Ishikawa (cell line): ENCODE data around the gene NOXA1.
A peak's percentile ranks its signal among the peaks of the same experiment; 100 is the strongest.

Source experiments
- CEBPB ChIP-seq: IDR thresholded peaks from 2 replicates; pipeline ENCODE4 v1.6.1; 2012
- CREB1 ChIP-seq: IDR thresholded peaks from 2 replicates; pipeline ENCODE4 v1.6.1; 2012; ENCODE audit warnings: low read depth
- EGR1 ChIP-seq: IDR thresholded peaks from 2 replicates; pipeline ENCODE4 v1.6.1; 2012
- EP300 ChIP-seq: IDR thresholded peaks from 2 replicates; pipeline ENCODE4 v1.6.1; 2012; ENCODE audit warnings: borderline replicate concordance
- NFIC ChIP-seq: IDR thresholded peaks from 2 replicates; pipeline ENCODE4 v1.6.1; 2012
- RAD21 ChIP-seq: IDR thresholded peaks from 2 replicates; pipeline ENCODE4 v1.6.1; 2012; ENCODE audit warnings: low read depth
- TAF1 ChIP-seq: IDR thresholded peaks from 2 replicates; pipeline ENCODE4 v1.6.1; 2012; ENCODE audit warnings: low read depth, mild to moderate bottlenecking
- TCF12 ChIP-seq: IDR thresholded peaks from 2 replicates; pipeline ENCODE4 v1.6.1; 2012; ENCODE audit warnings: low read depth
- TEAD4 ChIP-seq: IDR thresholded peaks from 2 replicates; pipeline ENCODE4 v1.6.1; 2012
- YY1 ChIP-seq: IDR thresholded peaks from 2 replicates; pipeline ENCODE4 v1.6.1; 2012; ENCODE audit warnings: low read depth
- ZBTB7A ChIP-seq: IDR thresholded peaks from 2 replicates; pipeline ENCODE4 v1.6.1; 2012; ENCODE audit warnings: low read depth
- TF ChIP-seq, protein P1 (sequence below): IDR thresholded peaks from 2 replicates; pipeline ENCODE4 v1.6.1; 2012
- TF ChIP-seq, protein P2 (sequence below): IDR thresholded peaks from 2 replicates; pipeline ENCODE4 v1.6.1; 2012
- TF ChIP-seq, protein P3 (sequence below): IDR thresholded peaks from 2 replicates; pipeline ENCODE4 v1.6.1; 2012; ENCODE audit warnings: low read depth, mild to moderate bottlenecking

The NOXA1 gene

DNA sequence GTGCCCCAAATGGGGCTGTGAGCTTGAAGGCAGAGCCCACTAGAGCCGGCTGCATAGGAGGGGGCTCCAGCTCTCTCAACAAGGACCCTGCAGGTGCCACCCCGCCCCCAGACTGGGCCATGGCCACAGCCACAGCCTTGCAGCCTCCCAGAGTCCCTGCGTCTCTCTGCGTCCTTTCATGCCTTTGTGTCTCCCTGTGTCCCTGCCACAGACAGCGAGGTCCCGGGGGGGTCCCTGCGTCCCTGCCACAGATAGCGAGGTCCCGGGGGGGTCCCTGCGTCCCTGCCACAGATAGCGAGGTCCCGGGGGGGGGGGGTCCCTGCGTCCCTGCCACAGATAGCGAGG lies 6.3 kb downstream of the NOXA1 start:
- no peak for TF ChIP-seq EGR1

GRCh38 chr9:137429974-137430722 lies 7.0 kb downstream of the NOXA1 start:
- no peak for TF ChIP-seq TEAD4
- TF ChIP-seq, protein P1, sequence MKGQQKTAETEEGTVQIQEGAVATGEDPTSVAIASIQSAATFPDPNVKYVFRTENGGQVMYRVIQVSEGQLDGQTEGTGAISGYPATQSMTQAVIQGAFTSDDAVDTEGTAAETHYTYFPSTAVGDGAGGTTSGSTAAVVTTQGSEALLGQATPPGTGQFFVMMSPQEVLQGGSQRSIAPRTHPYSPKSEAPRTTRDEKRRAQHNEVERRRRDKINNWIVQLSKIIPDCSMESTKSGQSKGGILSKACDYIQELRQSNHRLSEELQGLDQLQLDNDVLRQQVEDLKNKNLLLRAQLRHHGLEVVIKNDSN: peak; percentile 62
- peak; percentile 61 for TF ChIP-seq YY1
- no peak for TF ChIP-seq NFIC
- peak; percentile 33; the same call in 1 of the 2 replicates for TF ChIP-seq TAF1
- TF ChIP-seq ZBTB7A: 0 out of 2 replicates have a peak, but pooled peaks have one; percentile 37
- no peak for TF ChIP-seq RAD21
- TF ChIP-seq EGR1: no peak
- TF ChIP-seq, protein P2, sequence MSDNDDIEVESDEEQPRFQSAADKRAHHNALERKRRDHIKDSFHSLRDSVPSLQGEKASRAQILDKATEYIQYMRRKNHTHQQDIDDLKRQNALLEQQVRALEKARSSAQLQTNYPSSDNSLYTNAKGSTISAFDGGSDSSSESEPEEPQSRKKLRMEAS: peak; percentile 62; the same call in 1 of the 2 replicates

DNA sequence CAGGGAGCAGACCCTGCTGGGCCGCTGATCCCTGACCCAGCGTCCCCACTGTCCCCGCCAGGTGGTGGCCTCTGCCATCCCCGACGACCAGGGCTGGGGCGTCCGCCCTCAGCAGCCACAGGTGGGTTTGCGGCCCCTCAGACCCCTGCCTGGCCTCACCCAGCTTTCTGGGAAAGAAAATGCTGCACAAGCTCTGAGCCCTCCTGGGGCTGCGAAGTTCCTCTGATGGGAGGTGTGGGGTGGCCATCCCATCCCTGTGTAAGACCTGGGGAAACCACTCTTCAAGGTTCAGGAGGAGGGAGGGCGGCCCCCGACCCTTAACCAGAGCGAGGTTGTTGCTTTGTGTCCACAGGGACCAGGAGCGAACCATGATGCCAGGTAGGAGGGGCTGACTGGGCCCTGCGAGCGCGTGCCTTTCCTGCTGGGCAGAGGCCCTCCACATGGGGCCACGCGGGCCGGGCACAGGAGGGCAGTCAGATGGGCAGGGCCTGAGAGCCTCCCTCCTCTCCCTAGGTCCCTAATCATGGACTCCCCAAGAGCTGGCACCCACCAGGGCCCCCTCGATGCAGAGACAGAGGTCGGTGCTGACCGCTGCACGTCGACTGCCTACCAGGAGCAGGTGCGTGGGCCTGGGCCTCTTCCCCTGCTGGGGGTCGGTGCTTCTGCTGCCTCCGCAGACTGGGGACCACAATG lies 7.7 kb downstream of the NOXA1 start:
- TF ChIP-seq, protein P2: no peak
- TF ChIP-seq NFIC: no peak
- TF ChIP-seq CREB1: 0 out of 2 replicates have a peak, but pooled peaks have one; percentile 23

DNA sequence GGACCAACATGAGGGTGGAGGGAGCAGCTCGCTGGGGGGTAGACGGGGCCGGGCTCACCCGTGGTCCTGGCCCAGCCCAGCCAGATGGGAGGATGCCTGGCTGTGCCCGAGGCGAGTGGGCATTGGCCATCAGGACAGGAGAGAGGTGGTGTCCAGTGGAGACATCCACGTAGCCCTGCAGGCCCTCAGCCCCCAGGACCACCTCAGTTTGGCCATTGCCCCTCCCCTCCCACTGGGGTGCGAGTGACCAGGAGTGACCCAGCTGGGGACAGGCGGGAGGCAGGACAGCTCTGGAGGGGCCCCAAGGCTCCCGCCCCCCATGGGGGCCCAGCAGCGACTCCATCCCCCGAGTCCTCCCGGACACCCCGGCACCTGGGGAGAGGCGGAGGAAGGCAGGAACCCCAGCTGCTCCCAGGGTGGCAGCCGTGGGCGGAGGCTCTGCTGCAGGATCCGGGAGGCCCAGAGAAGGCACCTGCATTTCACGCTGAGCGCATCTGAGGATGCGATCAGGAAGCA lies 8.3 kb downstream of the NOXA1 start:
- TF ChIP-seq YY1 (no peak), ZBTB7A (no peak), CREB1 (no peak), EGR1 (peak; percentile 64; the same call in 1 of the 2 replicates), TEAD4 (no peak), TCF12 (peak; percentile 35; the same call in 1 of the 2 replicates), CEBPB (no peak)
- TF ChIP-seq, protein P1: no peak

- TF ChIP-seq TCF12 (no peak), EGR1 (peak; percentile 43; the same call in 1 of the 2 replicates), EP300 (0 out of 2 replicates have a peak, but pooled peaks have one; percentile 11)
Observed at GRCh38 chr9:137432687-137433348, 9.6 kb downstream of the NOXA1 start.

DNA sequence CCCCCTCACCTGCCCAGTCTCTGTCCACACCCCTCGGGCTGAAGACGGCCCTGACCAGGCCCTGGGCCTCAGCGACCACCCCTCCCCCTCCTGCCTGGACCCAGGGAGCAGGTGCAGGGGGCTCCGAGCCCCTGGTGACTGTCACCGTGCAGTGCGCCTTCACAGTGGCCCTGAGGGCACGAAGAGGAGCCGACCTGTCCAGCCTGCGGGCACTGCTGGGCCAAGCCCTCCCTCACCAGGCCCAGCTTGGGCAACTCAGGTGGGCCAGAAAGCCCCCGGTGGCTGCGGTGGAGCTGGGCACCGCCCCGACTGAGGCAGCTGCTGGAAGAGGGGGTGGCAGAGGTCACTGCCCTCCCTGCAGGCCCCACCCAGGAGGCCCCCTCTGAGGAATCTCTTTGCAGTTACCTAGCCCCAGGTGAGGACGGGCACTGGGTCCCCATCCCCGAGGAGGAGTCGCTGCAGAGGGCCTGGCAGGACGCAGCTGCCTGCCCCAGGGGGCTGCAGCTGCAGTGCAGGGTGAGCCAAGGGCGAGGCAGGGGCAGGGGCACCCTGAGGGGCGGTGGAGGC lies 10.2 kb downstream of the NOXA1 start:
- TF ChIP-seq EP300: no peak

- TF ChIP-seq, protein P1: no peak
- TF ChIP-seq TCF12 (no peak), CEBPB (no peak), CREB1 (no peak), ZBTB7A (no peak), TEAD4 (no peak), RAD21 (no peak), EGR1 (no peak), TAF1 (no peak), EP300 (no peak), NFIC (no peak)
- TF ChIP-seq, protein P3, sequence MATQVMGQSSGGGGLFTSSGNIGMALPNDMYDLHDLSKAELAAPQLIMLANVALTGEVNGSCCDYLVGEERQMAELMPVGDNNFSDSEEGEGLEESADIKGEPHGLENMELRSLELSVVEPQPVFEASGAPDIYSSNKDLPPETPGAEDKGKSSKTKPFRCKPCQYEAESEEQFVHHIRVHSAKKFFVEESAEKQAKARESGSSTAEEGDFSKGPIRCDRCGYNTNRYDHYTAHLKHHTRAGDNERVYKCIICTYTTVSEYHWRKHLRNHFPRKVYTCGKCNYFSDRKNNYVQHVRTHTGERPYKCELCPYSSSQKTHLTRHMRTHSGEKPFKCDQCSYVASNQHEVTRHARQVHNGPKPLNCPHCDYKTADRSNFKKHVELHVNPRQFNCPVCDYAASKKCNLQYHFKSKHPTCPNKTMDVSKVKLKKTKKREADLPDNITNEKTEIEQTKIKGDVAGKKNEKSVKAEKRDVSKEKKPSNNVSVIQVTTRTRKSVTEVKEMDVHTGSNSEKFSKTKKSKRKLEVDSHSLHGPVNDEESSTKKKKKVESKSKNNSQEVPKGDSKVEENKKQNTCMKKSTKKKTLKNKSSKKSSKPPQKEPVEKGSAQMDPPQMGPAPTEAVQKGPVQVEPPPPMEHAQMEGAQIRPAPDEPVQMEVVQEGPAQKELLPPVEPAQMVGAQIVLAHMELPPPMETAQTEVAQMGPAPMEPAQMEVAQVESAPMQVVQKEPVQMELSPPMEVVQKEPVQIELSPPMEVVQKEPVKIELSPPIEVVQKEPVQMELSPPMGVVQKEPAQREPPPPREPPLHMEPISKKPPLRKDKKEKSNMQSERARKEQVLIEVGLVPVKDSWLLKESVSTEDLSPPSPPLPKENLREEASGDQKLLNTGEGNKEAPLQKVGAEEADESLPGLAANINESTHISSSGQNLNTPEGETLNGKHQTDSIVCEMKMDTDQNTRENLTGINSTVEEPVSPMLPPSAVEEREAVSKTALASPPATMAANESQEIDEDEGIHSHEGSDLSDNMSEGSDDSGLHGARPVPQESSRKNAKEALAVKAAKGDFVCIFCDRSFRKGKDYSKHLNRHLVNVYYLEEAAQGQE: no peak
- TF ChIP-seq, protein P2: no peak
Observed at GRCh38 chr9:137433916-137434431, 10.8 kb downstream of the NOXA1 start.
